GM12874 (cell line): ENCODE results near the gene C20orf202.

Experiments
- CTCF ChIP-seq: IDR thresholded peaks from 2 replicates; pipeline ENCODE4 v1.5.1; 2011; ENCODE audit warnings: low read depth, mild to moderate bottlenecking, control low read depth, low read length, moderate library complexity; ENCODE audit not compliant: insufficient read depth

C20orf202 gene

GRCh38 chr20:1199964-1200363 is 3.3 kb upstream of the C20orf202 start:
- TF ChIP-seq CTCF = no peak

- TF ChIP-seq CTCF = no peak
Observed at GRCh38 chr20:1203630-1204029, 376 bp downstream of the C20orf202 start.

- no peak for TF ChIP-seq CTCF
Observed at GRCh38 chr20:1204113-1204512, 859 bp downstream of the C20orf202 start.

GRCh38 chr20:1204576-1204975 is 1.3 kb downstream of the C20orf202 start:
- no peak for TF ChIP-seq CTCF

- TF ChIP-seq CTCF = no peak
Observed at GRCh38 chr20:1205802-1206201, 2.5 kb downstream of the C20orf202 start.

GRCh38 chr20:1206366-1207148 is 3.3 kb downstream of the C20orf202 start:
- TF ChIP-seq CTCF = no peak

GRCh38 chr20:1207293-1207878 is 4.1 kb downstream of the C20orf202 start:
- no peak for TF ChIP-seq CTCF
